Mesenchymal stem cell (in vitro differentiated cells and primary cell): ENCODE data around the gene FRAS1.

Experiments
- DNase-seq: peaks from one replicate; pipeline ENCODE4 v3.0.0-alpha.2; 2013
- H2AFZ ChIP-seq: one replicate; pipeline ENCODE4 v1.6.1; 2013; ENCODE audit warnings: low read depth, mild to moderate bottlenecking, control low read depth, inconsistent platforms, low read length, moderate library complexity
- H2AK5ac ChIP-seq: 2 replicates; pipeline ENCODE4 v1.6.1; 2013; ENCODE audit warnings: low read length, moderate library complexity, mild to moderate bottlenecking, inconsistent platforms; ENCODE audit not compliant: severe bottlenecking
- H2BK120ac ChIP-seq: one replicate; pipeline ENCODE4 v1.6.1; 2013; ENCODE audit warnings: low read depth, mild to moderate bottlenecking, inconsistent platforms, low read length, moderate library complexity
- H2BK12ac ChIP-seq, 2 experiments: one replicate each; pipeline ENCODE4 v1.6.1; 2013; ENCODE audit warnings: inconsistent platforms in 2 of 2, low read length in 2 of 2, mild to moderate bottlenecking in 2 of 2, moderate library complexity in 2 of 2, control low read depth in 1 of 2
- H2BK15ac ChIP-seq: one replicate; pipeline ENCODE4 v1.6.1; 2013; ENCODE audit warnings: mild to moderate bottlenecking, low read depth, inconsistent platforms; ENCODE audit not compliant: poor library complexity, severe bottlenecking
- H2BK5ac ChIP-seq: 2 replicates; pipeline ENCODE4 v1.6.1; 2013; ENCODE audit warnings: low read depth, mild to moderate bottlenecking, low read length, control low read depth, inconsistent platforms; ENCODE audit not compliant: poor library complexity, severe bottlenecking
- H3K14ac ChIP-seq, 2 experiments: one replicate each; pipeline ENCODE4 v1.6.1; 2013; ENCODE audit warnings: inconsistent platforms in 2 of 2, low read length in 2 of 2, control low read depth in 1 of 2, mild to moderate bottlenecking in 1 of 2, moderate library complexity in 1 of 2
- H3K18ac ChIP-seq, 2 experiments: one replicate each; pipeline ENCODE4 v1.6.1; 2013; ENCODE audit warnings: inconsistent platforms in 2 of 2, low read length in 2 of 2, control low read depth in 1 of 2, low read depth in 1 of 2, mild to moderate bottlenecking in 1 of 2
- H3K23ac ChIP-seq, 2 experiments: one replicate each; pipeline ENCODE4 v1.6.1; 2013; ENCODE audit warnings: inconsistent platforms in 2 of 2, low read length in 2 of 2, mild to moderate bottlenecking in 2 of 2, moderate library complexity in 2 of 2, control low read depth in 1 of 2
- H3K27ac ChIP-seq: 2 replicates; pipeline ENCODE4 v1.5.1; 2013; ENCODE audit warnings: mild to moderate bottlenecking, moderate library complexity, low read length, control low read depth, inconsistent platforms; ENCODE audit not compliant: poor library complexity, severe bottlenecking
- H3K27me3 ChIP-seq, 2 experiments: 2 replicates each; pipeline versions ENCODE4 v1.6.1 to v1.7.0; 2013; ENCODE audit warnings: low read length in 2 of 2, mild to moderate bottlenecking in 2 of 2, moderate library complexity in 2 of 2, control low read depth in 1 of 2, inconsistent platforms in 1 of 2; ENCODE audit not compliant: control insufficient read depth in 1 of 2, insufficient read depth in 1 of 2
- H3K36me3 ChIP-seq, 2 experiments: 2 replicates each; pipeline versions ENCODE4 v1.6.1 to v1.7.0; 2013; ENCODE audit warnings: low read length in 2 of 2, control low read depth in 1 of 2, inconsistent platforms in 1 of 2, low read depth in 1 of 2, mild to moderate bottlenecking in 1 of 2; ENCODE audit not compliant: insufficient read depth in 2 of 2, control insufficient read depth in 1 of 2
- H3K4ac ChIP-seq, 2 experiments: one replicate each; pipeline ENCODE4 v1.6.1; 2013; ENCODE audit warnings: inconsistent platforms in 2 of 2, low read length in 2 of 2, mild to moderate bottlenecking in 2 of 2, moderate library complexity in 2 of 2, control low read depth in 1 of 2, low read depth in 1 of 2
- H3K4me1 ChIP-seq: 2 replicates; pipeline ENCODE4 v1.6.1; 2013; ENCODE audit warnings: low read depth, low read length, control low read depth; ENCODE audit not compliant: control insufficient read depth, insufficient read depth
- H3K4me2 ChIP-seq: 2 replicates; pipeline ENCODE4 v1.6.1; 2013; ENCODE audit warnings: low read length, mild to moderate bottlenecking, inconsistent platforms; ENCODE audit not compliant: poor library complexity, severe bottlenecking
- H3K4me3 ChIP-seq, 2 experiments: 2 replicates each; pipeline versions ENCODE4 v1.5.1 to v1.7.0; 2013; ENCODE audit warnings: low read length in 2 of 2, mild to moderate bottlenecking in 2 of 2, control low read depth in 1 of 2, low read depth in 1 of 2; ENCODE audit not compliant: insufficient read depth in 1 of 2
- H3K79me1 ChIP-seq: replicated peaks from 2 replicates; pipeline ENCODE4 v1.6.1; 2013; ENCODE audit warnings: mild to moderate bottlenecking, control low read depth, low read length, inconsistent platforms; ENCODE audit not compliant: poor library complexity, severe bottlenecking
- H3K9ac ChIP-seq: 2 replicates; pipeline ENCODE4 v1.7.0; 2013; ENCODE audit warnings: mild to moderate bottlenecking, low read length, moderate library complexity
- H3K9me3 ChIP-seq: 2 replicates; pipeline ENCODE4 v1.7.0; 2013; ENCODE audit warnings: mild to moderate bottlenecking, low read length; ENCODE audit not compliant: control insufficient read depth
- H4K8ac ChIP-seq: one replicate; pipeline ENCODE4 v1.6.1; 2013; ENCODE audit warnings: inconsistent platforms, mild to moderate bottlenecking, low read length, moderate library complexity
- H4K91ac ChIP-seq: one replicate; pipeline ENCODE4 v1.6.1; 2013; ENCODE audit warnings: mild to moderate bottlenecking, low read length, inconsistent platforms
- WGBS: methylation state at CpG from one replicate; pipeline ENCODE4 v1.1.7; 2013; ENCODE audit warnings: mixed read lengths; 5-methylcytosine and 5-hydroxymethylcytosine counted together

The FRAS1 gene

GRCh38 chr4:78162821-78163220 is 105.7 kb downstream of the FRAS1 start:
- H4K8ac ChIP-seq = no peak overlapping the region
- H2BK5ac ChIP-seq = no peak overlapping the region
- H2AK5ac ChIP-seq = no peak overlapping the region
- no peak overlapping the region for H2BK15ac ChIP-seq
- DNase-seq = no peak
- no peak overlapping the region for H3K4me3 ChIP-seq
- H3K9ac ChIP-seq = no peak overlapping the region
- H4K91ac ChIP-seq = no peak overlapping the region
- H3K4me2 ChIP-seq = no peak overlapping the region
- H3K79me1 ChIP-seq = no peaks in the 10 kb centered on the region
- H3K4ac ChIP-seq = no peak overlapping the region
- no peaks in the 10 kb centered on the region for H3K9me3 ChIP-seq
- H2BK12ac ChIP-seq = no peak overlapping the region
- H3K27ac ChIP-seq = no peak overlapping the region
- H2AFZ ChIP-seq = no peak overlapping the region
- H3K14ac ChIP-seq = no peak overlapping the region
- no peaks in the 10 kb centered on the region for H3K36me3 ChIP-seq
- WGBS = 60% methylated on average over 1 of the region's 3 CpGs
- no peaks in the 10 kb centered on the region for H3K27me3 ChIP-seq
- no peaks in the 10 kb centered on the region for H3K4me1 ChIP-seq
- H2BK120ac ChIP-seq = no peak overlapping the region
- no peak overlapping the region for H3K18ac ChIP-seq
- H3K23ac ChIP-seq = no peak overlapping the region

GRCh38 chr4:78165758-78166157 is 108.6 kb downstream of the FRAS1 start:
- Histone ChIP-seq H3K23ac (no peak overlapping the region), H2BK5ac (no peak overlapping the region), H3K27ac (no peak overlapping the region), H2BK15ac (no peak overlapping the region), H4K8ac (no peak overlapping the region), H3K18ac (no peak overlapping the region), H2AK5ac (no peak overlapping the region), H4K91ac (no peak overlapping the region), H3K9ac (no peak overlapping the region), H3K4ac (no peak overlapping the region), H2BK12ac (no peak overlapping the region), H3K79me1 (no peaks in the 10 kb centered on the region), H3K4me1 (no peaks in the 10 kb centered on the region), H3K14ac (no peak overlapping the region), H2BK120ac (no peak overlapping the region), H3K4me3 (no peak overlapping the region), H3K36me3 (no peaks in the 10 kb centered on the region), H3K4me2 (no peak overlapping the region), H2AFZ (no peak overlapping the region), H3K27me3 (no peaks in the 10 kb centered on the region), H3K9me3 (no peaks in the 10 kb centered on the region)
- no peak for DNase-seq
- 80% methylated on average over 2 of the region's 2 CpGs for WGBS

- H2BK5ac ChIP-seq = no peak overlapping the region
- H3K9me3 ChIP-seq = no peaks in the 10 kb centered on the region
- no peak overlapping the region for H3K4ac ChIP-seq
- no peak overlapping the region for H3K23ac ChIP-seq
- no peak overlapping the region for H3K9ac ChIP-seq
- no peaks in the 10 kb centered on the region for H3K36me3 ChIP-seq
- H4K91ac ChIP-seq = no peak overlapping the region
- H2BK120ac ChIP-seq = no peak overlapping the region
- H3K79me1 ChIP-seq = no peaks in the 10 kb centered on the region
- no peak overlapping the region for H2AFZ ChIP-seq
- H3K27me3 ChIP-seq = no peaks in the 10 kb centered on the region
- H3K4me2 ChIP-seq = no peak overlapping the region
- no peak for DNase-seq
- no peak overlapping the region for H2BK12ac ChIP-seq
- H3K27ac ChIP-seq = no peak overlapping the region
- H4K8ac ChIP-seq = no peak overlapping the region
- no peak overlapping the region for H2BK15ac ChIP-seq
- no peak overlapping the region for H3K14ac ChIP-seq
- no peak overlapping the region for H3K18ac ChIP-seq
- no peaks in the 10 kb centered on the region for H3K4me1 ChIP-seq
- no peak overlapping the region for H2AK5ac ChIP-seq
- no peak overlapping the region for H3K4me3 ChIP-seq
These were observed 109.5 kb downstream of the FRAS1 start for GRCh38 chr4:78166622-78167021.

GRCh38 chr4:78167510-78167909 is 110.4 kb downstream of the FRAS1 start:
- H2AK5ac ChIP-seq = no peak overlapping the region
- H2BK5ac ChIP-seq = no peak overlapping the region
- DNase-seq = no peak
- H3K4me2 ChIP-seq = no peak overlapping the region
- no peak overlapping the region for H2BK120ac ChIP-seq
- no peak overlapping the region for H3K23ac ChIP-seq
- H2BK15ac ChIP-seq = no peak overlapping the region
- no peaks in the 10 kb centered on the region for H3K79me1 ChIP-seq
- H2AFZ ChIP-seq = no peak overlapping the region
- no peaks in the 10 kb centered on the region for H3K27me3 ChIP-seq
- no peaks in the 10 kb centered on the region for H3K4me1 ChIP-seq
- no peak overlapping the region for H3K14ac ChIP-seq
- no peak overlapping the region for H4K8ac ChIP-seq
- no peak overlapping the region for H3K27ac ChIP-seq
- H4K91ac ChIP-seq = no peak overlapping the region
- H3K4ac ChIP-seq = no peak overlapping the region
- no peaks in the 10 kb centered on the region for H3K36me3 ChIP-seq
- no peak overlapping the region for H3K9ac ChIP-seq
- 100% methylated on average over 1 of the region's 1 CpG for WGBS
- H2BK12ac ChIP-seq = no peak overlapping the region
- H3K4me3 ChIP-seq = no peak overlapping the region
- no peaks in the 10 kb centered on the region for H3K9me3 ChIP-seq
- H3K18ac ChIP-seq = no peak overlapping the region
